DND-41 (cell line): Measurements from ENCODE around the gene OPRL1.

ENCODE experiments used
- ATAC-seq: fragments of 200-7000 bp; cut with Tn5 transposase; 3 replicates; pipeline ENCODE4 v1.9.1; 2021; ENCODE audit warnings: low read depth; ENCODE audit not compliant: insufficient read depth
- DNase-seq: peaks from one replicate; pipeline ENCODE4 v3.0.0-alpha.2; 2020
- H2AFZ ChIP-seq: 2 replicates; pipeline ENCODE4 v1.6.0; 2012; ENCODE audit warnings: low read depth, low read length
- H3K27ac ChIP-seq: 2 replicates; pipeline ENCODE4 v1.5.1; 2012; ENCODE audit warnings: low read length, inconsistent platforms
- H3K27me3 ChIP-seq: fragments of 200-600 bp; sonication (generic); 2 replicates; pipeline ENCODE4 v1.6.0; 2012; ENCODE audit warnings: low read length, mild to moderate bottlenecking, inconsistent platforms; ENCODE audit not compliant: insufficient read depth, poor library complexity
- H3K36me3 ChIP-seq: 2 replicates; pipeline ENCODE4 v1.5.1; 2012; ENCODE audit warnings: low read length, inconsistent platforms; ENCODE audit not compliant: insufficient read depth
- H3K4me1 ChIP-seq: 2 replicates; pipeline ENCODE4 v1.5.1; 2012; ENCODE audit warnings: mild to moderate bottlenecking, low read length; ENCODE audit not compliant: insufficient read depth
- H3K4me2 ChIP-seq: 2 replicates; pipeline ENCODE4 v1.6.0; 2012; ENCODE audit warnings: mild to moderate bottlenecking, moderate library complexity, low read length, inconsistent platforms; ENCODE audit not compliant: insufficient read depth
- H3K4me3 ChIP-seq, 2 experiments: fragments of 200-600 bp in 1 of 2; shearing (Covaris generic) in 1 of 2; 2 replicates each; pipeline ENCODE4 v1.5.1; 2012 to 2016; ENCODE audit warnings: inconsistent platforms in 2 of 2, low read length in 2 of 2, mild to moderate bottlenecking in 2 of 2, low read depth in 1 of 2, moderate library complexity in 1 of 2
- H3K79me2 ChIP-seq: 2 replicates; pipeline ENCODE4 v1.6.0; 2012; ENCODE audit warnings: low read length, inconsistent platforms; ENCODE audit not compliant: insufficient read depth
- H3K9ac ChIP-seq: 2 replicates; pipeline ENCODE4 v1.6.0; 2012; ENCODE audit warnings: low read depth, mild to moderate bottlenecking, inconsistent platforms, low read length, moderate library complexity
- H3K9me3 ChIP-seq: 2 replicates; pipeline ENCODE4 v1.5.1; 2012; ENCODE audit warnings: low read length, moderate library complexity, mild to moderate bottlenecking, inconsistent platforms; ENCODE audit not compliant: insufficient read depth, severe bottlenecking
- H4K20me1 ChIP-seq: 2 replicates; pipeline ENCODE4 v1.6.0; 2012; ENCODE audit warnings: low read length; ENCODE audit not compliant: insufficient read depth
- EZH2 ChIP-seq: IDR thresholded peaks from 3 replicates; pipeline ENCODE4 v1.6.1; 2012; ENCODE audit warnings: borderline replicate concordance, low read depth, mild to moderate bottlenecking, moderate library complexity, low read length, inconsistent platforms; ENCODE audit not compliant: severe bottlenecking
- TF ChIP-seq, protein P1 (sequence below): IDR thresholded peaks from 2 replicates; pipeline ENCODE4 v1.5.1; 2012; ENCODE audit warnings: borderline replicate concordance, low read length, moderate library complexity, mild to moderate bottlenecking; ENCODE audit not compliant: poor library complexity, severe bottlenecking; ENCODE audit errors: extremely low read depth

Gene OPRL1

DNA sequence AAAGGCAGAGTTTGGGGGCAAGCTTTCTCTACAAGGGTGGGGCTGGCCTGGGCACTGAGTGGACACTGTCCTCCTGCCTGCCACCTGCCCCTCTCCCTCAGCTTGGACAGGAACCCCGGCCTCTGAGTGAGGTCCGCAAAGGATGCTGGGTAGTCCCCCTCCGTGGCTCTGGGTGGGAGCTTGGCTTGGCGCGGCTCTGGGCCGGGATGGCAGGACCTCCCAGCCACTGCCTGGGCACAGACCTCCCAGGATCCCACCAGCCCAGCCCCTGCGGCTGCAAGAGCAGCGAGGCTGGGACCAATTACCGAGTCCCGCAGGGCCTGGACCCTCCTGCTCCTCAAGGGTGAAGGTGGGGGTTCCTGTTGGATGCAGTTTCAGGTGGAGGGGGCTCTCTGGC is 27.6 kb upstream of the OPRL1 start:
- Histone ChIP-seq H2AFZ (no peak overlapping the region), H3K36me3 (no peaks in the 10 kb centered on the region), H3K4me2 (no peak overlapping the region), H3K79me2 (no peaks in the 10 kb centered on the region), H3K27me3 (no peaks in the 10 kb centered on the region), H3K4me3 (no peak overlapping the region), H3K9ac (no peak overlapping the region), H3K4me1 (no peaks in the 10 kb centered on the region), H4K20me1 (no peaks in the 10 kb centered on the region), H3K9me3 (no peaks in the 10 kb centered on the region), H3K27ac (no peak overlapping the region)
- DNase-seq (no peak), ATAC-seq (no peak)
- TF ChIP-seq, protein P1, sequence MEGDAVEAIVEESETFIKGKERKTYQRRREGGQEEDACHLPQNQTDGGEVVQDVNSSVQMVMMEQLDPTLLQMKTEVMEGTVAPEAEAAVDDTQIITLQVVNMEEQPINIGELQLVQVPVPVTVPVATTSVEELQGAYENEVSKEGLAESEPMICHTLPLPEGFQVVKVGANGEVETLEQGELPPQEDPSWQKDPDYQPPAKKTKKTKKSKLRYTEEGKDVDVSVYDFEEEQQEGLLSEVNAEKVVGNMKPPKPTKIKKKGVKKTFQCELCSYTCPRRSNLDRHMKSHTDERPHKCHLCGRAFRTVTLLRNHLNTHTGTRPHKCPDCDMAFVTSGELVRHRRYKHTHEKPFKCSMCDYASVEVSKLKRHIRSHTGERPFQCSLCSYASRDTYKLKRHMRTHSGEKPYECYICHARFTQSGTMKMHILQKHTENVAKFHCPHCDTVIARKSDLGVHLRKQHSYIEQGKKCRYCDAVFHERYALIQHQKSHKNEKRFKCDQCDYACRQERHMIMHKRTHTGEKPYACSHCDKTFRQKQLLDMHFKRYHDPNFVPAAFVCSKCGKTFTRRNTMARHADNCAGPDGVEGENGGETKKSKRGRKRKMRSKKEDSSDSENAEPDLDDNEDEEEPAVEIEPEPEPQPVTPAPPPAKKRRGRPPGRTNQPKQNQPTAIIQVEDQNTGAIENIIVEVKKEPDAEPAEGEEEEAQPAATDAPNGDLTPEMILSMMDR, result no peak
- TF ChIP-seq EZH2, result no peak

- H3K36me3 ChIP-seq, result no peaks in the 10 kb centered on the region
- no peak overlapping the region for H2AFZ ChIP-seq
- no peak overlapping the region for H3K9ac ChIP-seq
- H3K27ac ChIP-seq, result no peak overlapping the region
- ATAC-seq, result no peak
- TF ChIP-seq EZH2, result no peak
- TF ChIP-seq, protein P1, result no peak
- H3K4me2 ChIP-seq, result no peak overlapping the region
- no peak for DNase-seq
- no peaks in the 10 kb centered on the region for H3K27me3 ChIP-seq
- no peak overlapping the region for H3K4me3 ChIP-seq
- no peaks in the 10 kb centered on the region for H3K9me3 ChIP-seq
- H3K4me1 ChIP-seq, result peaks cover 4% of the 10 kb centered on the region; the same call in 1 of the 2 replicates
- H4K20me1 ChIP-seq, result no peaks in the 10 kb centered on the region
- H3K79me2 ChIP-seq, result no peaks in the 10 kb centered on the region
Observed at GRCh38 chr20:64052987-64053840, 26.7 kb upstream of the OPRL1 start.

- no peak overlapping the region for H3K27ac ChIP-seq
- no peak for ATAC-seq
- no peaks in the 10 kb centered on the region for H3K36me3 ChIP-seq
- no peak overlapping the region for H3K9ac ChIP-seq
- no peaks in the 10 kb centered on the region for H4K20me1 ChIP-seq
- H3K79me2 ChIP-seq, result no peaks in the 10 kb centered on the region
- H3K4me1 ChIP-seq, result peaks cover 4% of the 10 kb centered on the region; the same call in 1 of the 2 replicates
- H3K4me2 ChIP-seq, result no peak overlapping the region
- no peak overlapping the region for H3K4me3 ChIP-seq
- no peak for DNase-seq
- H3K27me3 ChIP-seq, result no peaks in the 10 kb centered on the region
- TF ChIP-seq EZH2, result no peak
- TF ChIP-seq, protein P1, result no peak
- H2AFZ ChIP-seq, result no peak overlapping the region
- no peaks in the 10 kb centered on the region for H3K9me3 ChIP-seq
Observed at GRCh38 chr20:64053841-64054661, 25.8 kb upstream of the OPRL1 start.
